ENCODE data around the gene FRS2. TPM values are rescaled to one million over a fixed set of nuclear protein-coding genes. Genes with fewer than 3 reads are reported as not detected.

Gene FRS2
- total and polyA plus RNA-seq, 9 of the 15 experiments (the other 6 are each of a cell fraction or from before 2014, with no cell fraction given) = 1.0 to 9.1 (median 6.0) TPM

DNA sequence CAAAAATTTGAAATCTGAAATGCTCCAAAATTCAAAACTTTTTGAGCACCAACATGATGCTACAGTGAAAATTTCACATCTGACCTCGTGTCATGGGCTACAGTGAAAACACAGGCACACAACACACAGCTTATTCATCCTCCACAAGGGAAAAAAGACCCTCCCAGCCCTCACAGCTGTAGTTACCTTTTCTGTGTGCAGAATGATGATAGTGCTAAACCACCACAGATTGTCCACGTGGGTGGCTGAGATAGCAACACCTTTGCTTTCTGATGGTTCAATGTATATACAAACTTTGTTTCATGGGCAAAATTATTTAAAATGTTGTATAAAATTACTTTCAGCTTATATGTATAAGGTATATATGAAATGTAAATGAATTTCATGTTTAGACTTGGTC, 46.8 kb downstream of the FRS2 start (continued):
- TF ChIP-seq RUNX1 (IDR thresholded peaks at IDR 0.05; ENCODE audit: low read depth) (no peak), SMARCA4 (IDR thresholded peaks at IDR 0.05) (peak; percentile 17; the same call in 1 of the 2 replicates), CBFA2T3 (IDR thresholded peaks at IDR 0.05) (peak; percentile 88), GTF2A2 (tag; IDR thresholded peaks at IDR 0.05) (no peak), PYGO2 (tag; IDR thresholded peaks at IDR 0.05) (no peak), ZNF583 (CRISPR knock-in tag; IDR thresholded peaks at IDR 0.05) (no peak), KAT7 (CRISPR knock-in tag; IDR thresholded peaks at IDR 0.05; ENCODE audit: borderline replicate concordance) (no peak), ZBTB8A (IDR thresholded peaks at IDR 0.05; ENCODE audit: partially characterized antibody) (no peak), GABPB2 (CRISPR knock-in tag; conservative IDR thresholded peaks at IDR 0.05) (no peak), HMGN3 (IDR thresholded peaks at IDR 0.05; ENCODE audit: borderline replicate concordance, extremely low read depth, insufficient read length, low read depth, low read length) (no peak), NBN (IDR thresholded peaks at IDR 0.05; ENCODE audit: low read depth) (no peak), ZNF263 (CRISPR knock-in tag; IDR thresholded peaks at IDR 0.05; ENCODE audit: borderline replicate concordance) (no peak), TEAD1 (CRISPR knock-in tag; IDR thresholded peaks at IDR 0.05) (no peak), DPF2 (IDR thresholded peaks at IDR 0.05) (0 out of 2 replicates have a peak, but pooled peaks have one; percentile 28), TAL1 (IDR thresholded peaks at IDR 0.05) (peak; percentile 79)
- TF ChIP-seq, protein P1, sequence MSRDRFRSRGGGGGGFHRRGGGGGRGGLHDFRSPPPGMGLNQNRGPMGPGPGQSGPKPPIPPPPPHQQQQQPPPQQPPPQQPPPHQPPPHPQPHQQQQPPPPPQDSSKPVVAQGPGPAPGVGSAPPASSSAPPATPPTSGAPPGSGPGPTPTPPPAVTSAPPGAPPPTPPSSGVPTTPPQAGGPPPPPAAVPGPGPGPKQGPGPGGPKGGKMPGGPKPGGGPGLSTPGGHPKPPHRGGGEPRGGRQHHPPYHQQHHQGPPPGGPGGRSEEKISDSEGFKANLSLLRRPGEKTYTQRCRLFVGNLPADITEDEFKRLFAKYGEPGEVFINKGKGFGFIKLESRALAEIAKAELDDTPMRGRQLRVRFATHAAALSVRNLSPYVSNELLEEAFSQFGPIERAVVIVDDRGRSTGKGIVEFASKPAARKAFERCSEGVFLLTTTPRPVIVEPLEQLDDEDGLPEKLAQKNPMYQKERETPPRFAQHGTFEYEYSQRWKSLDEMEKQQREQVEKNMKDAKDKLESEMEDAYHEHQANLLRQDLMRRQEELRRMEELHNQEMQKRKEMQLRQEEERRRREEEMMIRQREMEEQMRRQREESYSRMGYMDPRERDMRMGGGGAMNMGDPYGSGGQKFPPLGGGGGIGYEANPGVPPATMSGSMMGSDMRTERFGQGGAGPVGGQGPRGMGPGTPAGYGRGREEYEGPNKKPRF (IDR thresholded peaks at IDR 0.05; ENCODE audit: low read depth, low read length) = no peak
- TF ChIP-seq, protein P2, sequence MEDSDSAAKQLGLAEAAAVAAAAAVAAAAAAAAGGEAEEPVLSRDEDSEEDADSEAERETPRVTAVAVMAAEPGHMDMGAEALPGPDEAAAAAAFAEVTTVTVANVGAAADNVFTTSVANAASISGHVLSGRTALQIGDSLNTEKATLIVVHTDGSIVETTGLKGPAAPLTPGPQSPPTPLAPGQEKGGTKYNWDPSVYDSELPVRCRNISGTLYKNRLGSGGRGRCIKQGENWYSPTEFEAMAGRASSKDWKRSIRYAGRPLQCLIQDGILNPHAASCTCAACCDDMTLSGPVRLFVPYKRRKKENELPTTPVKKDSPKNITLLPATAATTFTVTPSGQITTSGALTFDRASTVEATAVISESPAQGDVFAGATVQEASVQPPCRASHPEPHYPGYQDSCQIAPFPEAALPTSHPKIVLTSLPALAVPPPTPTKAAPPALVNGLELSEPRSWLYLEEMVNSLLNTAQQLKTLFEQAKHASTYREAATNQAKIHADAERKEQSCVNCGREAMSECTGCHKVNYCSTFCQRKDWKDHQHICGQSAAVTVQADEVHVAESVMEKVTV (CRISPR knock-in tag; IDR thresholded peaks at IDR 0.05) = no peak
- TF ChIP-seq, protein P3, sequence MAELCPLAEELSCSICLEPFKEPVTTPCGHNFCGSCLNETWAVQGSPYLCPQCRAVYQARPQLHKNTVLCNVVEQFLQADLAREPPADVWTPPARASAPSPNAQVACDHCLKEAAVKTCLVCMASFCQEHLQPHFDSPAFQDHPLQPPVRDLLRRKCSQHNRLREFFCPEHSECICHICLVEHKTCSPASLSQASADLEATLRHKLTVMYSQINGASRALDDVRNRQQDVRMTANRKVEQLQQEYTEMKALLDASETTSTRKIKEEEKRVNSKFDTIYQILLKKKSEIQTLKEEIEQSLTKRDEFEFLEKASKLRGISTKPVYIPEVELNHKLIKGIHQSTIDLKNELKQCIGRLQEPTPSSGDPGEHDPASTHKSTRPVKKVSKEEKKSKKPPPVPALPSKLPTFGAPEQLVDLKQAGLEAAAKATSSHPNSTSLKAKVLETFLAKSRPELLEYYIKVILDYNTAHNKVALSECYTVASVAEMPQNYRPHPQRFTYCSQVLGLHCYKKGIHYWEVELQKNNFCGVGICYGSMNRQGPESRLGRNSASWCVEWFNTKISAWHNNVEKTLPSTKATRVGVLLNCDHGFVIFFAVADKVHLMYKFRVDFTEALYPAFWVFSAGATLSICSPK (IDR thresholded peaks at IDR 0.05; ENCODE audit: borderline replicate concordance) = no peak
- TF ChIP-seq, protein P4, sequence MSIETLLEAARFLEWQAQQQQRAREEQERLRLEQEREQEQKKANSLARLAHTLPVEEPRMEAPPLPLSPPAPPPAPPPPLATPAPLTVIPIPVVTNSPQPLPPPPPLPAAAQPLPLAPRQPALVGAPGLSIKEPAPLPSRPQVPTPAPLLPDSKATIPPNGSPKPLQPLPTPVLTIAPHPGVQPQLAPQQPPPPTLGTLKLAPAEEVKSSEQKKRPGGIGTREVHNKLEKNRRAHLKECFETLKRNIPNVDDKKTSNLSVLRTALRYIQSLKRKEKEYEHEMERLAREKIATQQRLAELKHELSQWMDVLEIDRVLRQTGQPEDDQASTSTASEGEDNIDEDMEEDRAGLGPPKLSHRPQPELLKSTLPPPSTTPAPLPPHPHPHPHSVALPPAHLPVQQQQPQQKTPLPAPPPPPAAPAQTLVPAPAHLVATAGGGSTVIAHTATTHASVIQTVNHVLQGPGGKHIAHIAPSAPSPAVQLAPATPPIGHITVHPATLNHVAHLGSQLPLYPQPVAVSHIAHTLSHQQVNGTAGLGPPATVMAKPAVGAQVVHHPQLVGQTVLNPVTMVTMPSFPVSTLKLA (conservative IDR thresholded peaks at IDR 0.05) = peak; percentile 25 to 56; a peak in 2 of 4 replicates
- TF ChIP-seq, protein P5, sequence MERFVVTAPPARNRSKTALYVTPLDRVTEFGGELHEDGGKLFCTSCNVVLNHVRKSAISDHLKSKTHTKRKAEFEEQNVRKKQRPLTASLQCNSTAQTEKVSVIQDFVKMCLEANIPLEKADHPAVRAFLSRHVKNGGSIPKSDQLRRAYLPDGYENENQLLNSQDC (CRISPR knock-in tag; IDR thresholded peaks at IDR 0.05) = no peak
- TF ChIP-seq, protein P6, sequence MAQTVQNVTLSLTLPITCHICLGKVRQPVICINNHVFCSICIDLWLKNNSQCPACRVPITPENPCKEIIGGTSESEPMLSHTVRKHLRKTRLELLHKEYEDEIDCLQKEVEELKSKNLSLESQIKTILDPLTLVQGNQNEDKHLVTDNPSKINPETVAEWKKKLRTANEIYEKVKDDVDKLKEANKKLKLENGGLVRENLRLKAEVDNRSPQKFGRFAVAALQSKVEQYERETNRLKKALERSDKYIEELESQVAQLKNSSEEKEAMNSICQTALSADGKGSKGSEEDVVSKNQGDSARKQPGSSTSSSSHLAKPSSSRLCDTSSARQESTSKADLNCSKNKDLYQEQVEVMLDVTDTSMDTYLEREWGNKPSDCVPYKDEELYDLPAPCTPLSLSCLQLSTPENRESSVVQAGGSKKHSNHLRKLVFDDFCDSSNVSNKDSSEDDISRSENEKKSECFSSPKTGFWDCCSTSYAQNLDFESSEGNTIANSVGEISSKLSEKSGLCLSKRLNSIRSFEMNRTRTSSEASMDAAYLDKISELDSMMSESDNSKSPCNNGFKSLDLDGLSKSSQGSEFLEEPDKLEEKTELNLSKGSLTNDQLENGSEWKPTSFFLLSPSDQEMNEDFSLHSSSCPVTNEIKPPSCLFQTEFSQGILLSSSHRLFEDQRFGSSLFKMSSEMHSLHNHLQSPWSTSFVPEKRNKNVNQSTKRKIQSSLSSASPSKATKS (CRISPR knock-in tag; IDR thresholded peaks at IDR 0.05) = no peak

Measured in K562 (cell line).